Measurements from ENCODE around the gene ZKSCAN7.
A peak's percentile ranks its signal among the peaks of the same experiment; 100 is the strongest.
"Not testable (repeated sequence)": the region's sequence is repeated elsewhere in the genome, so short reads cannot be mapped to it uniquely, and the experiment has no call there.

The ZKSCAN7 gene

GRCh38 chr3:44529927-44530326 is 25.1 kb upstream of the ZKSCAN7 start:
- Histone ChIP-seq H3K9me3 (ENCODE audit: low read length) (no peaks in the 10 kb centered on the region), H3K4me2 (ENCODE audit: low read length) (no peak overlapping the region), H3K27ac (ENCODE audit: low read depth, low read length, poor library complexity, severe bottlenecking) (no peak overlapping the region), H3K9ac (ENCODE audit: low read length) (no peak overlapping the region), H3K79me2 (ENCODE audit: insufficient read depth, low read length) (no peaks in the 10 kb centered on the region), H3K4me3 (ENCODE audit: low read depth, low read length, poor library complexity, severe bottlenecking) (no peak overlapping the region), H3K27me3 (ENCODE audit: insufficient read depth, low read length) (no peaks in the 10 kb centered on the region), H3F3A (ENCODE audit: insufficient read depth, low read length) (no peaks in the 10 kb centered on the region), H3K36me3 (ENCODE audit: insufficient read depth, low read length) (no peaks in the 10 kb centered on the region), H3K9me2 (ENCODE audit: low read depth, low read length) (no peaks in the 10 kb centered on the region), H4K20me1 (ENCODE audit: insufficient read depth, low read length) (no peaks in the 10 kb centered on the region), H2AFZ (ENCODE audit: low read length) (no peak overlapping the region), H3K4me1 (ENCODE audit: insufficient read depth, low read length, severe bottlenecking) (no peaks in the 10 kb centered on the region)
- peak; percentile 65 for TF ChIP-seq CTCF (IDR thresholded peaks at IDR 0.05; ENCODE audit: low read length)
- TF ChIP-seq EZH2 (IDR thresholded peaks at IDR 0.05; ENCODE audit: borderline replicate concordance, low read length), result no peak

GRCh38 chr3:44530911-44531310 is 24.1 kb upstream of the ZKSCAN7 start:
- no peak overlapping the region for H3K4me2 ChIP-seq (ENCODE audit: low read length)
- TF ChIP-seq EZH2 (IDR thresholded peaks at IDR 0.05; ENCODE audit: borderline replicate concordance, low read length), result no peak
- no peak for TF ChIP-seq CTCF (IDR thresholded peaks at IDR 0.05; ENCODE audit: low read length)
- H3K36me3 ChIP-seq (ENCODE audit: insufficient read depth, low read length), result no peaks in the 10 kb centered on the region
- no peaks in the 10 kb centered on the region for H3K9me2 ChIP-seq (ENCODE audit: low read depth, low read length)
- no peaks in the 10 kb centered on the region for H4K20me1 ChIP-seq (ENCODE audit: insufficient read depth, low read length)
- H3K4me1 ChIP-seq (ENCODE audit: insufficient read depth, low read length, severe bottlenecking), result no peaks in the 10 kb centered on the region
- H3K4me3 ChIP-seq (ENCODE audit: low read depth, low read length, poor library complexity, severe bottlenecking), result no peak overlapping the region
- H3K9ac ChIP-seq (ENCODE audit: low read length), result no peak overlapping the region
- H2AFZ ChIP-seq (ENCODE audit: low read length), result no peak overlapping the region
- H3F3A ChIP-seq (ENCODE audit: insufficient read depth, low read length), result no peaks in the 10 kb centered on the region
- no peaks in the 10 kb centered on the region for H3K27me3 ChIP-seq (ENCODE audit: insufficient read depth, low read length)
- H3K27ac ChIP-seq (ENCODE audit: low read depth, low read length, poor library complexity, severe bottlenecking), result no peak overlapping the region
- H3K9me3 ChIP-seq (ENCODE audit: low read length), result no peaks in the 10 kb centered on the region
- no peaks in the 10 kb centered on the region for H3K79me2 ChIP-seq (ENCODE audit: insufficient read depth, low read length)

- not testable (repeated sequence) for H3K36me3 ChIP-seq (ENCODE audit: insufficient read depth, low read length); H3K4me1 ChIP-seq (ENCODE audit: insufficient read depth, low read length, severe bottlenecking); H3K9me3 ChIP-seq (ENCODE audit: low read length); H2AFZ ChIP-seq (ENCODE audit: low read length); H3K27me3 ChIP-seq (ENCODE audit: insufficient read depth, low read length); H3K9ac ChIP-seq (ENCODE audit: low read length); H3K9me2 ChIP-seq (ENCODE audit: low read depth, low read length); H3K27ac ChIP-seq (ENCODE audit: low read depth, low read length, poor library complexity, severe bottlenecking); H3K4me2 ChIP-seq (ENCODE audit: low read length); H3K4me3 ChIP-seq (ENCODE audit: low read depth, low read length, poor library complexity, severe bottlenecking); H4K20me1 ChIP-seq (ENCODE audit: insufficient read depth, low read length); H3K79me2 ChIP-seq (ENCODE audit: insufficient read depth, low read length); H3F3A ChIP-seq (ENCODE audit: insufficient read depth, low read length)
These were observed 20.3 kb upstream of the ZKSCAN7 start for GRCh38 chr3:44534659-44535058.

- H3F3A ChIP-seq (ENCODE audit: insufficient read depth, low read length), result no peaks in the 10 kb centered on the region
- H3K4me2 ChIP-seq (ENCODE audit: low read length), result no peak overlapping the region
- no peak for TF ChIP-seq CTCF (IDR thresholded peaks at IDR 0.05; ENCODE audit: low read length)
- no peak for TF ChIP-seq EZH2 (IDR thresholded peaks at IDR 0.05; ENCODE audit: borderline replicate concordance, low read length)
- H3K27ac ChIP-seq (ENCODE audit: low read depth, low read length, poor library complexity, severe bottlenecking), result no peak overlapping the region
- no peaks in the 10 kb centered on the region for H3K27me3 ChIP-seq (ENCODE audit: insufficient read depth, low read length)
- no peaks in the 10 kb centered on the region for H3K79me2 ChIP-seq (ENCODE audit: insufficient read depth, low read length)
- H3K36me3 ChIP-seq (ENCODE audit: insufficient read depth, low read length), result no peaks in the 10 kb centered on the region
- no peaks in the 10 kb centered on the region for H3K9me3 ChIP-seq (ENCODE audit: low read length)
- no peaks in the 10 kb centered on the region for H3K4me1 ChIP-seq (ENCODE audit: insufficient read depth, low read length, severe bottlenecking)
- no peaks in the 10 kb centered on the region for H3K9me2 ChIP-seq (ENCODE audit: low read depth, low read length)
- no peaks in the 10 kb centered on the region for H4K20me1 ChIP-seq (ENCODE audit: insufficient read depth, low read length)
- H3K4me3 ChIP-seq (ENCODE audit: low read depth, low read length, poor library complexity, severe bottlenecking), result no peak overlapping the region
- H3K9ac ChIP-seq (ENCODE audit: low read length), result no peak overlapping the region
- H2AFZ ChIP-seq (ENCODE audit: low read length), result no peak overlapping the region
These were observed 19.6 kb upstream of the ZKSCAN7 start for GRCh38 chr3:44535364-44535763.

GRCh38 chr3:44544811-44545210 is 10.2 kb upstream of the ZKSCAN7 start:
- H3K4me2 ChIP-seq (ENCODE audit: low read length); H3K9ac ChIP-seq (ENCODE audit: low read length); H3F3A ChIP-seq (ENCODE audit: insufficient read depth, low read length); H3K36me3 ChIP-seq (ENCODE audit: insufficient read depth, low read length); H4K20me1 ChIP-seq (ENCODE audit: insufficient read depth, low read length); H3K27ac ChIP-seq (ENCODE audit: low read depth, low read length, poor library complexity, severe bottlenecking); H3K4me3 ChIP-seq (ENCODE audit: low read depth, low read length, poor library complexity, severe bottlenecking); H2AFZ ChIP-seq (ENCODE audit: low read length); H3K4me1 ChIP-seq (ENCODE audit: insufficient read depth, low read length, severe bottlenecking); H3K9me2 ChIP-seq (ENCODE audit: low read depth, low read length); H3K9me3 ChIP-seq (ENCODE audit: low read length); H3K79me2 ChIP-seq (ENCODE audit: insufficient read depth, low read length); H3K27me3 ChIP-seq (ENCODE audit: insufficient read depth, low read length): not testable (repeated sequence)

All from OCI-LY1 (cell line).